GM12891 (cell line): ENCODE results near the gene HOXA11.

Experiments used
- PAX5 ChIP-seq: IDR thresholded peaks from 2 replicates; pipeline ENCODE4 v1.6.1; 2011; ENCODE audit warnings: low read length, moderate library complexity, mild to moderate bottlenecking; ENCODE audit not compliant: insufficient read depth, severe bottlenecking
- POLR2A ChIP-seq: IDR thresholded peaks from 2 replicates; pipeline ENCODE4 v1.6.1; 2011; ENCODE audit warnings: low read depth, low read length, control low read depth
- POLR2AphosphoS5 ChIP-seq: IDR thresholded peaks from 2 replicates; pipeline ENCODE4 v1.6.1; 2011; ENCODE audit warnings: low read depth, low read length, control low read depth
- POU2F2 ChIP-seq: IDR thresholded peaks from 2 replicates; pipeline ENCODE4 v1.6.1; 2011; ENCODE audit warnings: low read depth, mild to moderate bottlenecking, control low read depth, low read length, moderate library complexity
- TAF1 ChIP-seq: IDR thresholded peaks from 2 replicates; pipeline ENCODE4 v1.6.1; 2011; ENCODE audit warnings: low read depth, low read length, control low read depth

DNA sequence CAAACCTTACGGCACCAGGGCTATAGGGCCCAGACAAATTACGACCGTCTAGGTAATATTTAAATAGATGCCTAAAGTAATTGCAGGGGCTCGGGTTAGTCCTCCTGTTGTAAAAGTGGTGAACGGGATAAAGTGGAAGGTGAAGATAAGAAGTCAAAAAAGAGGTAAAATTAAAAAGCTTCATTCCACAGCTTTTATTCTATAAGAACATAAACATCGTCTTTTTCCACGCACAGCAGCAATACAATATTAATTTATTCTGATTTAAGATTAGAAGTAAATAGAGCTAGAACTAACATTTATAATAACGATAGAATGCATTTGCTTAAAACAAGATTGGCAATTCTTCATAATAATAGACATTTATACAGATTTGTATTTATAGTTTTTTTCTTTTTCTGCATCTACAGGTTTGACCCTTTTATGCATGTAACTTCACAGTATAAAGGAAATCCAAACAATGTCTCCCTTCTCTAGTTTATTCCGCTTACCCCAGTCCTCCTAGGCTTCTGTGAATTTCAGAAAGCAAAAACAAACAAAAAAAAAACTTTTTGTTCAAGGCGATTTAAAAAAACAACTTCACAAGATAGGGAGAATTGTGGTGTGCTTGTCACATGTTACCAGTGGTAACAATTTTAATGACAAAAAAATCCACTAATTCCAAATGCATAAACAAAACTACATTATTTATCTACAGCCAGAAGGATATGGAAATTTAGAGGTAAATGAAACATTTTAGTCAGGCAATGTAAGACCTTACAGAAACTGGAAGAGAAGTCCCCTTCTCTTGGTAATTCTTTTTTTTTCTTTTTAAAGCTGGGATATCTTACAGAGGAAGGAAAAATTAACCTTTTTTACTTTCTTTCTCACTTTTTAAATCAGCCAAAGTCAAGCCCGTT lies 14.4 kb downstream of the HOXA11 start:
- TF ChIP-seq POLR2AphosphoS5 (no peak), TAF1 (no peak), POLR2A (no peak), PAX5 (no peak), POU2F2 (no peak)
